ENCODE results near the gene INPP5K.

Gene INPP5K

GRCh38 chr17:1484676-1485422 lies 31.6 kb downstream of the INPP5K start:
- DNase-seq: peak; percentile 80

GRCh38 chr17:1484060-1484535 lies 32.3 kb downstream of the INPP5K start:
- no peak for DNase-seq

GRCh38 chr17:1482680-1483079 lies 33.7 kb downstream of the INPP5K start:
- no peak for DNase-seq

GRCh38 chr17:1481736-1482135 lies 34.7 kb downstream of the INPP5K start:
- DNase-seq: no peak

- no peak for DNase-seq
Observed at GRCh38 chr17:1480747-1481465, 35.5 kb downstream of the INPP5K start.

GRCh38 chr17:1478418-1478817 lies 38.0 kb downstream of the INPP5K start:
- DNase-seq: no peak

- DNase-seq: no peak
Observed at GRCh38 chr17:1475321-1475854, 41.0 kb downstream of the INPP5K start.

- no peak for DNase-seq
Observed at GRCh38 chr17:1474402-1475189, 41.8 kb downstream of the INPP5K start.

- peak; percentile 38 for DNase-seq
Observed at GRCh38 chr17:1473841-1474240, 42.6 kb downstream of the INPP5K start.

- no peak for DNase-seq
Observed at GRCh38 chr17:1473170-1473569, 43.2 kb downstream of the INPP5K start.

- DNase-seq: no peak
Observed at GRCh38 chr17:1471911-1472821, 44.2 kb downstream of the INPP5K start.

- DNase-seq: no peak
Observed at GRCh38 chr17:1471490-1471889, 44.9 kb downstream of the INPP5K start.

GRCh38 chr17:1470755-1471462 lies 45.5 kb downstream of the INPP5K start:
- no peak for DNase-seq

- no peak for DNase-seq
Observed at GRCh38 chr17:1470071-1470754, 46.2 kb downstream of the INPP5K start.

GRCh38 chr17:1469231-1469852 lies 47.1 kb downstream of the INPP5K start:
- DNase-seq: no peak

- peak; percentile 47 for DNase-seq
Observed at GRCh38 chr17:1467898-1468492, 48.4 kb downstream of the INPP5K start.

- no peak for DNase-seq
Observed at GRCh38 chr17:1467258-1467657, 49.2 kb downstream of the INPP5K start.

GRCh38 chr17:1464186-1464585 lies 52.2 kb downstream of the INPP5K start:
- no peak for DNase-seq

- no peak for DNase-seq
Observed at GRCh38 chr17:1462164-1463112, 54.0 kb downstream of the INPP5K start.
